ENCODE measurements around the gene SRL.

Gene SRL

DNA sequence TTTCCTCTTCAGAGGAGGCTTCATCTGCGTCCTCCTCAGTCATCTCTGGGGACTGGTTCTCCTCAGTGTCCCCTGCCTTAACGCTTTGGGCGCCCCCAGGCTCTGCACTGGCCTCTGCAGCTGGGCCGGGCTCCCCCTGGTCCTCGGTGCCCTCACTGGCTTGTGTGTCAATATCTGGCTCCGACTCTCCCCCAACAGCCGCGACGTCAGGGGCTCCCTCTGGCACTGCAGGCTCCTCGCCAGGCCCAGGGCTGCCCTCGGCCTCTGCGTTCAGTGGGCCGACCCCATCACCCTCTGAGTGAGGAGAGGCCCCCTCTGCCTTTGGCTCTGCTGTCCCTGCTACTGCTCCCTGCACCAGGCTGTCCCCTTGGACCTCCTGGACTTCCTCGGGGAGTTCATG is 34.7 kb downstream of the SRL start:
- Histone ChIP-seq H3K9me3 (ENCODE audit: low read length) (no peaks in the 10 kb centered on the region), H3K4me1 (ENCODE audit: insufficient read depth, low read length) (no peaks in the 10 kb centered on the region), H3K9ac (ENCODE audit: low read length) (no peak overlapping the region), H3K27me3 (ENCODE audit: control insufficient read depth in 1 of 2, insufficient read depth in 2 of 2, low read length in 2 of 2) (no peaks in the 10 kb centered on the region), H3K36me3 (ENCODE audit: insufficient read depth, low read length) (no peaks in the 10 kb centered on the region), H3K27ac (ENCODE audit: low read depth, low read length) (no peak overlapping the region), H3K4me3 (ENCODE audit: low read depth in 1 of 2, low read length in 2 of 2) (no peak overlapping the region)

GRCh38 chr16:4206680-4207079 is 35.2 kb downstream of the SRL start:
- Histone ChIP-seq H3K9me3 (ENCODE audit: low read length) (no peaks in the 10 kb centered on the region), H3K4me3 (ENCODE audit: low read depth in 1 of 2, low read length in 2 of 2) (no peak overlapping the region), H3K9ac (ENCODE audit: low read length) (no peak overlapping the region), H3K27ac (ENCODE audit: low read depth, low read length) (no peak overlapping the region), H3K36me3 (ENCODE audit: insufficient read depth, low read length) (no peaks in the 10 kb centered on the region), H3K4me1 (ENCODE audit: insufficient read depth, low read length) (no peaks in the 10 kb centered on the region), H3K27me3 (ENCODE audit: control insufficient read depth in 1 of 2, insufficient read depth in 2 of 2, low read length in 2 of 2) (no peaks in the 10 kb centered on the region)

DNA sequence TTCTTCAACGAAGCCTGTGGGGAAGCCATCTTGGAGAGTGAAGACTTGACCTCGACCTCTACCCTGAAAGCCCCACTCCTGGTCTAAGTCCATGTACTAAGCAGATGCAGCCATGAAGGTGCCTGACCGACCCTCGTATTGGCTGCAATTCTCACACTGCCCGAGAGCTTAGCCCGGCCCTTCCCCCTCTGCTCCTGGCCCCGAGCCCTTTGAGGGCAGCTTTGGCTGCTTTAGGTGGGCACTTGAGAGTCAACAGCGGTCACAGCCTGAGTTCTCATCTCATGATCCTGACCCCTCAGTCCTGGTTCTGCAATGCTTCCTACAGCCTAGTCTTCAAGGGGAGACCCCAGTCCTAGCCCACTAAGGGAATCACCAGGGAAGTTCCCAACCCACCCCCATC is 35.9 kb downstream of the SRL start:
- Histone ChIP-seq H3K9me3 (ENCODE audit: low read length) (no peaks in the 10 kb centered on the region), H3K4me3 (ENCODE audit: low read depth in 1 of 2, low read length in 2 of 2) (no peak overlapping the region), H3K27ac (ENCODE audit: low read depth, low read length) (no peak overlapping the region), H3K4me1 (ENCODE audit: insufficient read depth, low read length) (no peaks in the 10 kb centered on the region), H3K9ac (ENCODE audit: low read length) (no peak overlapping the region), H3K36me3 (ENCODE audit: insufficient read depth, low read length) (no peaks in the 10 kb centered on the region), H3K27me3 (ENCODE audit: control insufficient read depth in 1 of 2, insufficient read depth in 2 of 2, low read length in 2 of 2) (no peaks in the 10 kb centered on the region)

DNA sequence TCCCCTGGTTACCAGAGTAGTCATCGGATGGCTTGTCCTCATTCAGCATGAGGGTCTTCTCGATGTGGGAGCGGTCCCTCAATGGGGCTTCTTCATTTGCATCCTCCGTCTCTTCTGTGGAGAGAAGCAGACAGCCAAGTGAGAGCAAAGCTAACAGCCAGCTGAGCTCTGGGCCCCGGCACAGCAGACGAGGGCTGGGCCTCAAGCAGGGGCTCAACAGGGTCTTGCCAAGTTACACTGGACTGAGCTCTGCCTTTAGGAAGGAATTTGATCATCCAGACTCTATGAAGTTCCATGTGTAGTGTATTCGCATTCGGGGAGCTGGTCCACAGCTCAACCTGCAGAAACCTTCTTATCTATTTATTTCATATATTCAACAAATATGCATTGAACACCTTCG is 37.4 kb downstream of the SRL start:
- no peaks in the 10 kb centered on the region for H3K9me3 ChIP-seq (ENCODE audit: low read length)
- H3K36me3 ChIP-seq (ENCODE audit: insufficient read depth, low read length): no peaks in the 10 kb centered on the region
- H3K4me3 ChIP-seq (ENCODE audit: low read depth in 1 of 2, low read length in 2 of 2): no peak overlapping the region
- H3K9ac ChIP-seq (ENCODE audit: low read length): no peak overlapping the region
- no peak overlapping the region for H3K27ac ChIP-seq (ENCODE audit: low read depth, low read length)
- H3K4me1 ChIP-seq (ENCODE audit: insufficient read depth, low read length): peaks cover 4% of the 10 kb centered on the region
- H3K27me3 ChIP-seq (ENCODE audit: control insufficient read depth in 1 of 2, insufficient read depth in 2 of 2, low read length in 2 of 2): no peaks in the 10 kb centered on the region

DNA sequence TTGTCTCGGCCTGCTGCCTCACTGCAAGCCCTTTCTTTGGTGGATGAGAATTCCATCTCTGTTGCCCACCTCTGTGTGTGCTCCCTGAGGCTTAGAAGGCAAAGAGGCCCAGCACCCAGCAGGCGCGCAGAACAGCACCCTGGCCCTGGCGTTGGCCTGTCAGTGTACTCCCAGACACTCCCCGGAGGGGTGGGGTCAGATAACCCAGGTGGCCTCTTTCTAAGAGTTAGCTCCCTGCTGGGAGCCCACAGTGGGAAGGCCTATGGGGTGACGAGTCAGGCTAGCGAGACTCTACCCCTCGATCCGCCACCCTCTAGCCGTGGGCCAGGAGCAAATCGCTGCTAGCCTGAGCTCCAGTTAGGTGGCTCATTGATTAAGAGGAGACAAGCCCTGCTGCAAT is 38.1 kb downstream of the SRL start:
- no peak overlapping the region for H3K27ac ChIP-seq (ENCODE audit: low read depth, low read length)
- no peaks in the 10 kb centered on the region for H3K27me3 ChIP-seq (ENCODE audit: control insufficient read depth in 1 of 2, insufficient read depth in 2 of 2, low read length in 2 of 2)
- H3K36me3 ChIP-seq (ENCODE audit: insufficient read depth, low read length): no peaks in the 10 kb centered on the region
- no peak overlapping the region for H3K9ac ChIP-seq (ENCODE audit: low read length)
- H3K4me3 ChIP-seq (ENCODE audit: low read depth in 1 of 2, low read length in 2 of 2): no peak overlapping the region
- H3K9me3 ChIP-seq (ENCODE audit: low read length): no peaks in the 10 kb centered on the region
- peaks cover 4% of the 10 kb centered on the region for H3K4me1 ChIP-seq (ENCODE audit: insufficient read depth, low read length)

DNA sequence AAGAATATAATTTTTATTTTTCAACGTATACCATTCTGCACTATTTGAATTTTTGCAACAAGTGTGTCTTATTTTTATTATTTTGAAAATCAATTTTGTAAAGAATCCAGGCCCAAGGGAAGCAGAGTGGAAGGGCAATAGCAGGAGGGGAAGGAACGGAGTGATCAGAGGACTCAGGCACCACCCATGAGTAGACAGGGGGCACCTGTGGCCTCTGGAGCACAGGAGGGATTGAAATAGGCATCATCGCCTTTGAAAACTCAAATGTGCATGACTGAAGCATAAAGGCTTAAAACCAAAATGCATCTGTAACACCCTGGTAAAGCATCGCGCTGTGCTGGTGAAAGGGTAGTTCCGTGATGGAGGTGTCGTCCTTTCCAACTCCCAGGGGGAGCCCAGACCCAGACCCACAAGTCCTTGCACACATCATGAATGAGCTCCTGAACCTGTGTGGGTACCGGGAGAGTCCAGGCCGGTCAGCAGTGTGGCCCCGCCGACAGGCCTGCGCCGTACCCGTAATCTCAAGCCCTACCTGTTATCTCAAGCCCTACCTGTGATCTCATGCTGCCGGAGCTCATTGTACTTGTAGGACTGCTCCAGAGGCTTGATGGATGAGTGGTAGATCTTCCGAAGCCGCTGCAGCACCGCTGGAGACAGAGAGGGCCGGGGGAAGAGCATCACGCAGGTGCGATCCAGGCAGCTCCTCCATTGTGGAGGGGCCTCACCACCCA is 39.1 kb downstream of the SRL start:
- no peaks in the 10 kb centered on the region for H3K27me3 ChIP-seq (ENCODE audit: control insufficient read depth in 1 of 2, insufficient read depth in 2 of 2, low read length in 2 of 2)
- no peak overlapping the region for H3K27ac ChIP-seq (ENCODE audit: low read depth, low read length)
- no peaks in the 10 kb centered on the region for H3K36me3 ChIP-seq (ENCODE audit: insufficient read depth, low read length)
- H3K9me3 ChIP-seq (ENCODE audit: low read length): no peaks in the 10 kb centered on the region
- H3K9ac ChIP-seq (ENCODE audit: low read length): no peak overlapping the region
- peaks cover 4% of the 10 kb centered on the region for H3K4me1 ChIP-seq (ENCODE audit: insufficient read depth, low read length)
- H3K4me3 ChIP-seq (ENCODE audit: low read depth in 1 of 2, low read length in 2 of 2): no peak overlapping the region

DNA sequence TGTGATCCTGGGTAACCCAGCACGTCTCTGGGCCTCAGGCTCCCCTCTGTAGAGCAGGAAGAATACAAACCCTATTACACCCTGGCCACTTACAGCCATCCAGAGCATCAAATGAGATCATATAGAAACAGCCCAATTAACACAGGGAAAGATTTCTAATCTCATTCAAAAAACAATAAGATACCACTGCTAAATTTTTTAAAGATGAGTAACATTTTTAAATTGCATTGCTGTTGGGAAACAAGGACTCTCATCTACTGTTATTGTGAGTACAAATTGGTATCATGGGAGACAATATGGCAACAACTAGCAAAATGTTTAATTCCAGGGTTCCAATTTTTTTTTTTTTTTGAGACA is 41.1 kb downstream of the SRL start:
- no peaks in the 10 kb centered on the region for H3K27me3 ChIP-seq (ENCODE audit: control insufficient read depth in 1 of 2, insufficient read depth in 2 of 2, low read length in 2 of 2)
- H3K4me3 ChIP-seq (ENCODE audit: low read depth in 1 of 2, low read length in 2 of 2): no peak overlapping the region
- no peaks in the 10 kb centered on the region for H3K9me3 ChIP-seq (ENCODE audit: low read length)
- H3K9ac ChIP-seq (ENCODE audit: low read length): no peak overlapping the region
- H3K36me3 ChIP-seq (ENCODE audit: insufficient read depth, low read length): no peaks in the 10 kb centered on the region
- H3K27ac ChIP-seq (ENCODE audit: low read depth, low read length): no peak overlapping the region
- H3K4me1 ChIP-seq (ENCODE audit: insufficient read depth, low read length): peaks cover 4% of the 10 kb centered on the region

GRCh38 chr16:4200000-4200780 is 41.7 kb downstream of the SRL start:
- H3K4me1 ChIP-seq (ENCODE audit: insufficient read depth, low read length): peaks cover 4% of the 10 kb centered on the region
- H3K4me3 ChIP-seq (ENCODE audit: low read depth in 1 of 2, low read length in 2 of 2): no peak overlapping the region
- H3K36me3 ChIP-seq (ENCODE audit: insufficient read depth, low read length): no peaks in the 10 kb centered on the region
- H3K27me3 ChIP-seq (ENCODE audit: control insufficient read depth in 1 of 2, insufficient read depth in 2 of 2, low read length in 2 of 2): no peaks in the 10 kb centered on the region
- H3K9ac ChIP-seq (ENCODE audit: low read length): no peak overlapping the region
- no peak overlapping the region for H3K27ac ChIP-seq (ENCODE audit: low read depth, low read length)
- no peaks in the 10 kb centered on the region for H3K9me3 ChIP-seq (ENCODE audit: low read length)

DNA sequence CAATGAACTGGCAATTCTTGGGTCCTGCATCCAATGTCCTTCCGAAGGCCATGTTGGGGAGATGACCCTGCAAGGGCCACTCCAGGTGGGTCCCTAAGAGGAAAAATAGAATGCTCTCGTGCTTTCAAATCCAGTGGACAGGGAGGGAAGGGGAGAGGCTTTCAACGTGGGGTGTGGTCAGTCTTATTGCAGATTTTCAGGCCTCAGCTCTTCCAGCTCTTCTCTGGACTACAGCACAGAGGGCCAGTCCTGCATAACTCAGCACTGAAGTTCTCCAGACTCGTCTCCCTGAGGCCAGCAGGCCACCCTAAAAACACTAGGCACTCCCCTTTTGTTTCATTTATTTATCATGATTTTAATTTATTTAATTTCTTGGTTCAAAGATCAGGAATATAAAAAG is 43.1 kb downstream of the SRL start:
- no peaks in the 10 kb centered on the region for H3K9me3 ChIP-seq (ENCODE audit: low read length)
- no peak overlapping the region for H3K9ac ChIP-seq (ENCODE audit: low read length)
- no peak overlapping the region for H3K4me3 ChIP-seq (ENCODE audit: low read depth in 1 of 2, low read length in 2 of 2)
- no peak overlapping the region for H3K27ac ChIP-seq (ENCODE audit: low read depth, low read length)
- H3K36me3 ChIP-seq (ENCODE audit: insufficient read depth, low read length): no peaks in the 10 kb centered on the region
- H3K4me1 ChIP-seq (ENCODE audit: insufficient read depth, low read length): peaks cover 4% of the 10 kb centered on the region
- H3K27me3 ChIP-seq (ENCODE audit: control insufficient read depth in 1 of 2, insufficient read depth in 2 of 2, low read length in 2 of 2): no peaks in the 10 kb centered on the region

GRCh38 chr16:4194661-4195060 is 47.2 kb downstream of the SRL start:
- H3K4me3 ChIP-seq (ENCODE audit: low read depth in 1 of 2, low read length in 2 of 2): no peak overlapping the region
- no peaks in the 10 kb centered on the region for H3K27me3 ChIP-seq (ENCODE audit: control insufficient read depth in 1 of 2, insufficient read depth in 2 of 2, low read length in 2 of 2)
- H3K36me3 ChIP-seq (ENCODE audit: insufficient read depth, low read length): no peaks in the 10 kb centered on the region
- H3K9ac ChIP-seq (ENCODE audit: low read length): no peak overlapping the region
- no peaks in the 10 kb centered on the region for H3K4me1 ChIP-seq (ENCODE audit: insufficient read depth, low read length)
- no peaks in the 10 kb centered on the region for H3K9me3 ChIP-seq (ENCODE audit: low read length)
- no peak overlapping the region for H3K27ac ChIP-seq (ENCODE audit: low read depth, low read length)

DNA sequence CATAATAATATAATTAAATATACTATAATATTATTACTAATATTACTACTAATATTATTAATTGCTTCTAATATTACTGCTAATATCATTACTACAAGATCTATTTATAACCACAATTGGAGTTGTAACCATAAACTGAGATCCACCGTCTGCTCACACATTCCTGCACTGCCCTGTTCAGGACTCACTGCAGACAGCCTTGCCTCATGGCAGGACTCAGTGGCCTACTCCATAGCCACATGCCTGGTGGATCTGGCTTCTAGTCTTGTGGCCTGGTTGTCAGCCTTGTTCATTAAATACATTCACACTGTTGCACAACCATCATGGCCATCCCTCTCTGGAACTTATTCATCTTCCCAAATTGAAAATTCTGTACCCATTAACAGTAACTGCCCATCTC is 48.0 kb downstream of the SRL start:
- Histone ChIP-seq H3K27ac (ENCODE audit: low read depth, low read length) (no peak overlapping the region), H3K27me3 (ENCODE audit: control insufficient read depth in 1 of 2, insufficient read depth in 2 of 2, low read length in 2 of 2) (no peaks in the 10 kb centered on the region), H3K4me3 (ENCODE audit: low read depth in 1 of 2, low read length in 2 of 2) (no peak overlapping the region), H3K36me3 (ENCODE audit: insufficient read depth, low read length) (no peaks in the 10 kb centered on the region), H3K9me3 (ENCODE audit: low read length) (no peaks in the 10 kb centered on the region), H3K4me1 (ENCODE audit: insufficient read depth, low read length) (no peaks in the 10 kb centered on the region), H3K9ac (ENCODE audit: low read length) (no peak overlapping the region)

DNA sequence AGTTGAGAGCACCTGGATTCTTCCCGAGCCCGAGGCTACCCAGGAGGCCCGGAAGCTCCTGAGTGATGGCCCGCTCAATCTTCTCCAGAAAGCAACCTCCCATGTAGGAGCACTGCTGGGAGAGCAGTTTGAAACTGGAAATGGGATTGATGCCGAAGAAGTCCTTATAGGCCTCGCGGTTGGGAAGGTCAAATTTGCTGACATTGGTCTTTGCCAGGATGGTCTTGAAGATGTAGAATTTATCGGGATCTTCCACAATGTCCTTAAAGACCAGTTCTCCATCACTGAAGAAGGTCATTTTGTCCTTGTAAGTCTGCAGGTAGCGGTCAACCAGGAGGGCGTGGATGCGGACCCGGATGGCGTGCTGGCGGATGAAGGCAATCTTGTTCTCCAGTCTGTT is 49.7 kb downstream of the SRL start:
- no peak overlapping the region for H3K4me3 ChIP-seq (ENCODE audit: low read depth in 1 of 2, low read length in 2 of 2)
- no peak overlapping the region for H3K27ac ChIP-seq (ENCODE audit: low read depth, low read length)
- H3K27me3 ChIP-seq (ENCODE audit: control insufficient read depth in 1 of 2, insufficient read depth in 2 of 2, low read length in 2 of 2): no peaks in the 10 kb centered on the region
- H3K36me3 ChIP-seq (ENCODE audit: insufficient read depth, low read length): no peaks in the 10 kb centered on the region
- no peaks in the 10 kb centered on the region for H3K9me3 ChIP-seq (ENCODE audit: low read length)
- H3K9ac ChIP-seq (ENCODE audit: low read length): no peak overlapping the region
- no peaks in the 10 kb centered on the region for H3K4me1 ChIP-seq (ENCODE audit: insufficient read depth, low read length)

Measured in muscle layer of colon (tissue), 2 donors.